GM18526 (cell line): Measurements from ENCODE around the gene GATA3.

Experiments used
- POLR2A ChIP-seq: IDR thresholded peaks from 3 replicates; pipeline ENCODE4 v1.6.1; 2011; ENCODE audit not compliant: insufficient read length; ENCODE audit errors: extremely low read depth

The GATA3 gene

GRCh38 chr10:8054494-8055407 is at the start of gene GATA3:
Gene GATA3, plus strand, starts transcription at chr10:8054688. Its CDS starts 968 bp downstream, at chr10:8055656.
- no peak for TF ChIP-seq POLR2A

GRCh38 chr10:8006274-8006999 is 48.1 kb upstream of the GATA3 start:
- TF ChIP-seq POLR2A: no peak

GRCh38 chr10:8009031-8009430 is 45.5 kb upstream of the GATA3 start:
- TF ChIP-seq POLR2A: no peak

GRCh38 chr10:8013006-8013405 is 41.5 kb upstream of the GATA3 start:
- TF ChIP-seq POLR2A: no peak

GRCh38 chr10:8013619-8014018 is 40.9 kb upstream of the GATA3 start:
- TF ChIP-seq POLR2A: no peak

GRCh38 chr10:8014649-8015048 is 39.8 kb upstream of the GATA3 start:
- no peak for TF ChIP-seq POLR2A

- TF ChIP-seq POLR2A: no peak
Measured at GRCh38 chr10:8017277-8017676, 37.2 kb upstream of the GATA3 start.

GRCh38 chr10:8023321-8023720 is 31.2 kb upstream of the GATA3 start:
- TF ChIP-seq POLR2A: no peak

- no peak for TF ChIP-seq POLR2A
Measured at GRCh38 chr10:8023851-8024250, 30.6 kb upstream of the GATA3 start.

GRCh38 chr10:8026349-8027259 is 27.9 kb upstream of the GATA3 start:
- TF ChIP-seq POLR2A: no peak

- no peak for TF ChIP-seq POLR2A
Measured at GRCh38 chr10:8032558-8032957, 21.9 kb upstream of the GATA3 start.

GRCh38 chr10:8033812-8034465 is 20.5 kb upstream of the GATA3 start:
- no peak for TF ChIP-seq POLR2A

GRCh38 chr10:8034466-8035005 is 20.0 kb upstream of the GATA3 start:
- no peak for TF ChIP-seq POLR2A

GRCh38 chr10:8035006-8035640 is 19.4 kb upstream of the GATA3 start:
- TF ChIP-seq POLR2A: no peak
